DMS 273 (cell line): ENCODE data around the gene STK4.

Source experiments
- DNase-seq: peaks from one replicate; lab custom pipeline; 2025; ENCODE audit not compliant: unreplicated experiment; lab: John Stamatoyannopoulos, UW

The STK4 gene

DNA sequence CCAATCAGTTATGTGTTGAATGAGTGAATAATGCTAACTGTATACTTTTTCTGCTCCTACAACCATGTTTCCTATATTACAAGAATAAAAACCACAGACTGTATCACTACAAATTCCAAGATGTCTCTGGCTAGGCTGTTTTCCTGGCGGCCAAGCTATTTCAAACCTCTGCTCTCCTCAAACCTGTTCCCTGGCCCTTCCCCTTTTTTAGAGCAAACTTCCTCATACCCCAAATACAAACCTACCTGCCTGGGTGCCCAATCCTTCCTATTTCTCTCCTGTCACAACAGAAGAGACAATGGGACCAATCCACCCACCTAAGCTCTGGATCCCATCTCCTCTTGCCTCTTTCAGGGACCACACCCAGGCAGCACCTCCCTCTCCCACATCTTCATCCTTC lies 13.6 kb upstream of the STK4 start:
- DNase-seq = no peak

DNA sequence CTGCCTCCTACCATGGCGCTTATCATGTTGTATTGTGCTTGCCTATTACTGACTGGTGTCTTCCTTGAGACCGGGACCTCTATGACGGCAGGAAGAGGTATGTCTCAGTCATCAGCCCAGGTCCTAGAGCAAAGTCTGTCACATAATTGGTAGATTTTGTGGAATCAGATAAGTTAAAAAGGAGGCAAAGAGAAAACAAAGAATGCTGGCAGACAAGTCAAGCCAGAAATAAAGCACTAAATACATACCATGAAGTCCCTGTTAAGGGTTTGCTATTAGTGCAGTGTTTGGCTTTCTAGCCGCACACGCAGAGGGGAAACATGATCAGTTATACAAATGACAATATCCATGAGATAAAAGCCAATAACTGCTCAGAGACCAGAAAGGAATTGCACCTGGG lies 12.1 kb upstream of the STK4 start:
- DNase-seq = no peak

DNA sequence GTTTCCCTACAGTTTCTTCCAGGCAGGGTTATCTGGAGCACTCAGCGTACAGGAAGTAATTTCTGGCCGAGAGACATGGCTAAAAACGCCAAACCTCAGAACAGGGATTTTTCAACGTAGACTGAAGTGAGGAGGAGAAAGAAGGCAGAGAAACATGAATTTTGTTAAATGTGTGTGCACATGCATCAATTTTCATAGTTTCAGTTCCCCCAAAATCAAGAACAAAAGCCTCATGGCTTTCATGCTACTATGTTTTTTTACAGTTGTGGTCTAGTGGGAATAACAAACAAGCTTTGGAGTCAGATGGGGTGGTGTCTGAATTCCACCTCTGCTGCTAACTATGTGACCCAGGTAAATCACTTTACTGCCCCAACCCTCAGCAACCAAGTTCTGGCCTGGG lies 11.0 kb upstream of the STK4 start:
- DNase-seq = no peak

DNA sequence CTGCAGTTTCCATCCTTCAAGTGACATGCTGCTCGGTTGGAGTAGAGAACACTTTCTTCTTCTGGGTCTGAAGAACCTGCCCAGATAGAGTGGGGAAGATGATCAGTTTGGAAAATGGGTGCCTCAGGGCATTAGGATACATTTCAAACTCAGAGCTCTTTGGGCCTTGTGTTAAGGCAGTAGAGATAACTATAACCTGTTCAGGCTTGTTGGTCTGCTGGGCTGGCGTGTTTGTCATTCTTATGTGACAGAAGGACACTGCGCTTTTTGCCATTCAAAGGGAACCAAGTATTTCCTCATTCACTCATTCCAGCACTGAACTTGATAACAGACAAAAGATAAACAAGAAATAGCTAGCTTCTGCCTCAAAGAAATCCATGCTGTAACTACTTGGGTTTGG lies 9.9 kb upstream of the STK4 start:
- DNase-seq = no peak

GRCh38 chr20:44958276-44958675 lies 8.0 kb upstream of the STK4 start:
- DNase-seq = no peak

DNA sequence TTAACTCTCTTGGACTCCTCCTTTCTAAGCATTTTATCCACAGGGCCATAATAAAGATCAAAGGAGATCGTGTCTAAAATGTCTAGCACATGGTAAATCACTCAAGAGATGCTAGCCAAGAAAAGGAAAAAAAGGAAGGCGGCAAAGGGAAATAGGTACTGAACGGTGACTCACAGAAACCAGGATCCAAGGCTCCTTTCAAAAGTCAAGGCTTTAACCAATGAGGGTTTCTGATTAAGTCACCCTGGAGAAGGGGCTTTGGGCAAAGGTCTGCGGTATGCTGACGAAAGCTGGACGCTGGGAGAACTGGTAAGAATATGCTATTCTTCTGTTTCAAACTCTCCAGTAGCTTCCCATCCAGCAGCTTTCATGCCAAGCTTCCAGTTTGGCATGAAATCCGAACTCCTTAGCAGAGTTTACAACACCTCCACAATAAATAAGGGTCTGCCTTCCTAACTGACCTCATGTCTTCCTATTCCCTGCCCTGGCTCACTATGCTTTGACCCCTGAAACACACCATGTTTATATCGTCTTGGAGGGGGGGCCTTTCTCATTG lies 7.2 kb upstream of the STK4 start:
- peak; percentile 48 for DNase-seq

DNA sequence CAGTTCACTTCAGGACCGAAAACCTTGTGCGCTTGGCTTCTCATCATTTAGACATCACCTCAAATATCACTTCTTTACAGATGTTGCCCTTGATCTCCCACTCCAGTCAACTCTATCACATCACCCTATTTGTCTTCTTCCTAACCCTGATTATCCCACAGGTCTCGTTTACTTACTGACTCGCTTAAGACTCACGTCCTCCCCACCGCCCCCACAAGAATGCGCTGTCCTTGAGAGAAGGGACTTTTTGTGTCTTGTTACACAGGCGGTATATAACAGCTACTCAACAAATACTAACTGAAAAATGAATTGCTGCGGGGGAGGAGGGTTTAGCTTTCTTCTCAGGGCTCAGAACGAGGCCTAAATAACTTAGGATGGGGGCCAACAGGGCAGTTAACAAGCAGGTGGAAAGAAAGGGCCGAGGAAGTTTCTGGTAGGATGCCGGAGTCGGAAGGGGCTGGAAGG lies 6.6 kb upstream of the STK4 start:
- DNase-seq = peak; percentile 56

DNA sequence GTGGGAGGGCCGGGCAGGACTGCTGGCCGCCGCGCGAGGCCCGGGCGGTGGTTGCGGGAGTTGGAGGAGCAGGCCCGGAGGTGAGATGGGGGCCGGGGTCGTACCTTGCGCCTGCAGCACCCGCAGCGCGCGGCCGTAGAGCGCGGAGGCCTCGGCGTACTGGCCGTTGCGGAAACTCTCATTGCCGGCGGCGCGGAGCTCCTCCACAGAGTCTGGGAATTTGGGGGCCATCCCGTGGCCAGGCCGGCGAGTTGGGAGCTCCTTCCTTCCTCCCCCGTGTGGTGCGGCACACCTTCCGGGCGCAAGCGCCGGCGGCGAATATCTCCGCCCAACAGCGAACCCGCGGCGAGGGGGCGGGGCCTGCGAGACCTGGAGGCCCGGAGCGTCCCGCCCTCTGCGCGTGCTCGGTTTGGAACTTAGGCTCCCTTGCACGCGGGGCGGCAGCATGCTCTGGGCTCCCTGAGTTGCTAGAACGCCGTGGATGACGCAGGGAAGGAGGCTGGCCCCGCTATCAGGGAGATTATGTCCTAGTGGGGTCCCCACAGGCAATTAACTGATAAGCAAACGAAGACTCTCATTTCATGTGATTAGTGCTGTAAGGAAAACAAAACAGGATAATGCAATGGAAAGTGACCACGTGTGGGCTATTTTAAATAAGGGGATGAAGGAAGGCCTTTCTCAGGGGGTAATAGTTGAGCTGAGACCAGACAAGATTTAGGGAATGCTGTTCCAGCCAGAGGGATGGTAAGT lies 6.0 kb upstream of the STK4 start, which contains the start of gene TOMM34:
TOMM34 (minus strand) TSS at position 295 of the 750 bp plus-strand sequence; CDS start at position 231, 64 bp downstream.
- peak; percentile 99 for DNase-seq

- DNase-seq = no peak
Observed at GRCh38 chr20:44961011-44961869, 5.1 kb upstream of the STK4 start.

- no peak for DNase-seq
Observed at GRCh38 chr20:44961870-44962267, 4.4 kb upstream of the STK4 start.

- no peak for DNase-seq
Observed at GRCh38 chr20:44962483-44962882, 3.8 kb upstream of the STK4 start.

DNA sequence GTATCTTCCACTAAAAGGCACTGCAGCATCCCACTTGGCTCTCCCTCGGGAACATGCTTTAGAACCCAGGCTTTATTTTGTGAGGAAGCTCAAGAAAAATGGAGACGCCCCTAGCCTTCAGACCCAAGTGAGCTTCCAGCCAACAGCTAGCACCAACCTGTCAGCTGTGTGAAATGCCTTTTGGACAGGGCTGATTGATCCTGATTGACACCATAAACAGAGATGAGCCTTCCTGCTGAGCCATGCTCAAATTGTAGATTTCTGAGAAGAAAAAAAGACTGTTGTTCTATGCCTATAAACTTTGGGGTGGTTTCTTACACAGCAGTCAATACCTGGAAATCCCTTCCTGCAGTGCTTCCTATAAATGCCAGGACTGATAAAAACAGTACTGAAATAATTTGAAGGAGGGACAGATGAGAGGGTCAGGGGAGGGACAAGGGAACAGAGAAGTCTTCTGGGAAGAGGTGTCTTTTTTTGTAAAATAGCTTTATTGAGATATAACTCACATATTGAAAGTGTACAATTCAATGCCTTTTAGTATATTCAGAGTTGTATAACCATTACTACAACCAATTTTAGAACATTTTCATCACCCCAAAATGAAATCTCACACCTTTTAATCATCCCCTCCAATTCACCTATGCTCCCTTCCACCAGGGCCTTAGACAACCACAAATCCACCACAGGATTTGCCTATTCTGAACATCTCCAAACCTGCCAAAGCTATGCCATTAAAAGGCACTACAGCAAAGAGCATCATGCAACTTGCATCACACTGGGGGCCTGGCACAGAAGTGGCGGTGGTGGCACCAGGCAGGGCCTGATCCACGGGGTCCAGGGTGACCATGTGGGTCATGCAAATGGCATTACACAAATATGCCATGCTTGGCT lies 2.7 kb upstream of the STK4 start:
- DNase-seq = no peak

- DNase-seq = no peak
Observed at GRCh38 chr20:44965651-44966029, 672 bp upstream of the STK4 start.

- DNase-seq = no peak
Observed at GRCh38 chr20:44967207-44967807, 995 bp downstream of the STK4 start.

DNA sequence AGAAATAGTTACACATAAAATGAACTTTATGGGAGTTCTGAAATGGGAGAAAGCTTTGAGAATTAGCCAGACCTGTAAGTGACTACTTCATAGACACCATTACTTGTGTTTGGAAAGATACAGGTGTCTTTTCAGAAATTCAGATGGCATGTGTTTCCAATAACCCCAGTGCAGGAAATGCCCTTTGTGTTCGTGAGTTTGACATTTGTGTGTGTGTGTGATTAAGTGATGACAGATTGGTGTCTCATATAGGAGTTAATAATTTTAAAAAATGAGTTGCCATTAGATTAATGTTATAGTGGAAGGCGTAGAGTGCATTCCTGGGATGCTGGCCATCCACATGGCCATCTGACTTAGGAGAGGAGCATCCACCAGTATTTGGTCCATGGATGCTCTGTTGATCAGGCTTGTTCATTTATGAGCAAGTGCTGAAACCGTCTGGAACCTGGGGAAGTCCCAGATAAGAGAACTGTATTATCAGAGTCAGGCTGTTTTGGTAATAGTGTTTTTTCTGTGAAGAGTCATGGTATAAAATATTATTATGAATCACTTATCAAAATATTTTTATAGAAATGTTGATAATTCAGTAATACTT lies 3.1 kb downstream of the STK4 start:
- no peak for DNase-seq

DNA sequence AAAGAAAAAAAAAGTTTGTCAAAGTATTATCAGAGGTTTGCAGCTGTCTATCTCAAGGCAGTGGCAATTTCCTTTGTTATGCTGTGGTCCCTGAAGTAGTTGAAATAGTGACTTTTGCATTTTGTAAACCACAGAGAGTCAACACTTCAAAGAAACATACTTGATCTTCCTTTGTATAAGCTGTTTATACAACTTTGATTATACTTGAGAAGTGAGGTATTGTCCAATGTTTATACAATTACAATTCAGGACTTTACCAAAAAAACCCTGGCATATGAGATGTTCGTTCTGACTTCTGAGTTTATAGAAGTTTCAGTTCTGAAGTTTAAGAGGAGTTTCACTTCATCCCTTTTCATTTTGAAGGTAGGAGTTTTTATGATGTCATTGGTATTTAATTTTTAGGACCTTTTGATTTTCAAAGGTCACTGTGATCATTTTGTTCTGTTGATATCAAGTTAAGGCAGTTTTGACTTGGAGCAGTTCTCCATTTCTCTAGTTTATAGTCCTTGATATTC lies 4.0 kb downstream of the STK4 start:
- no peak for DNase-seq

- no peak for DNase-seq
Observed at GRCh38 chr20:44973053-44973452, 6.7 kb downstream of the STK4 start.

GRCh38 chr20:44976698-44977097 lies 10.4 kb downstream of the STK4 start:
- no peak for DNase-seq

GRCh38 chr20:44979090-44979621 lies 12.8 kb downstream of the STK4 start:
- no peak for DNase-seq
